ENCODE measurements around the gene MRPS27.

DNA sequence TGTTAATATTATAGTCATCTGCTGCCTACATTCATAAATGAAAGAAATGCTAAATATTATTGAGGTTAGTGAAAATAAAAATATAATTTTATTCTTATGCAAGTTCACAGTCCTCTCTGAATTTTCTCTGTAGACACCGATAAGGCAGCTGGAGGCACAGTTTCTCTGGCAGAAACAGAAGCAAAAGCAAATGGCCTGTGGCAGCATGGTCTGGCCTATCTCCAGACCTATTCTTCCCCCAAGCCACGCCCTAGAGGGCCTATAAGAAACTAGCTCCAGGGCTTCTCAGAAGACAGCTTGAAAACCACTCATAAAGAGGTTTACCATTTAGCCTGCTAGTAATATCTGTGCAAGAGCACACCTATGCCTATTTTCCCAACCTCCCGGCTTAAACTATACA is 28.4 kb downstream of the MRPS27 start:
- TF ChIP-seq, protein P1, sequence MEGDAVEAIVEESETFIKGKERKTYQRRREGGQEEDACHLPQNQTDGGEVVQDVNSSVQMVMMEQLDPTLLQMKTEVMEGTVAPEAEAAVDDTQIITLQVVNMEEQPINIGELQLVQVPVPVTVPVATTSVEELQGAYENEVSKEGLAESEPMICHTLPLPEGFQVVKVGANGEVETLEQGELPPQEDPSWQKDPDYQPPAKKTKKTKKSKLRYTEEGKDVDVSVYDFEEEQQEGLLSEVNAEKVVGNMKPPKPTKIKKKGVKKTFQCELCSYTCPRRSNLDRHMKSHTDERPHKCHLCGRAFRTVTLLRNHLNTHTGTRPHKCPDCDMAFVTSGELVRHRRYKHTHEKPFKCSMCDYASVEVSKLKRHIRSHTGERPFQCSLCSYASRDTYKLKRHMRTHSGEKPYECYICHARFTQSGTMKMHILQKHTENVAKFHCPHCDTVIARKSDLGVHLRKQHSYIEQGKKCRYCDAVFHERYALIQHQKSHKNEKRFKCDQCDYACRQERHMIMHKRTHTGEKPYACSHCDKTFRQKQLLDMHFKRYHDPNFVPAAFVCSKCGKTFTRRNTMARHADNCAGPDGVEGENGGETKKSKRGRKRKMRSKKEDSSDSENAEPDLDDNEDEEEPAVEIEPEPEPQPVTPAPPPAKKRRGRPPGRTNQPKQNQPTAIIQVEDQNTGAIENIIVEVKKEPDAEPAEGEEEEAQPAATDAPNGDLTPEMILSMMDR (conservative IDR thresholded peaks at IDR 0.05; ENCODE audit: low read depth, low read length) = no peak
- TF ChIP-seq MAZ (IDR thresholded peaks at IDR 0.05; ENCODE audit: borderline replicate concordance, low read depth, low read length) (no peak), RFX5 (IDR thresholded peaks at IDR 0.05; ENCODE audit: low read depth, low read length) (no peak), MXI1 (IDR thresholded peaks at IDR 0.05; ENCODE audit: borderline replicate concordance, low read depth, low read length) (no peak), POLR2A (IDR thresholded peaks at IDR 0.05; ENCODE audit: low read depth, low read length) (no peak), RAD21 (IDR thresholded peaks at IDR 0.05; ENCODE audit: low read length) (no peak), SMC3 (IDR thresholded peaks at IDR 0.05; ENCODE audit: low read depth, low read length) (no peak), CEBPB (IDR thresholded peaks at IDR 0.05; ENCODE audit: low read depth, low read length) (no peak), NFE2L2 (IDR thresholded peaks at IDR 0.05; ENCODE audit: low read depth, low read length) (no peak), CHD1 (IDR thresholded peaks at IDR 0.05; ENCODE audit: low read depth, low read length) (no peak), BHLHE40 (IDR thresholded peaks at IDR 0.05; ENCODE audit: low read depth, low read length) (no peak)
- TF ChIP-seq, protein P2, sequence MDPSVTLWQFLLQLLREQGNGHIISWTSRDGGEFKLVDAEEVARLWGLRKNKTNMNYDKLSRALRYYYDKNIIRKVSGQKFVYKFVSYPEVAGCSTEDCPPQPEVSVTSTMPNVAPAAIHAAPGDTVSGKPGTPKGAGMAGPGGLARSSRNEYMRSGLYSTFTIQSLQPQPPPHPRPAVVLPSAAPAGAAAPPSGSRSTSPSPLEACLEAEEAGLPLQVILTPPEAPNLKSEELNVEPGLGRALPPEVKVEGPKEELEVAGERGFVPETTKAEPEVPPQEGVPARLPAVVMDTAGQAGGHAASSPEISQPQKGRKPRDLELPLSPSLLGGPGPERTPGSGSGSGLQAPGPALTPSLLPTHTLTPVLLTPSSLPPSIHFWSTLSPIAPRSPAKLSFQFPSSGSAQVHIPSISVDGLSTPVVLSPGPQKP (IDR thresholded peaks at IDR 0.05; ENCODE audit: borderline replicate concordance, low read depth, low read length) = no peak
- TF ChIP-seq, protein P3, sequence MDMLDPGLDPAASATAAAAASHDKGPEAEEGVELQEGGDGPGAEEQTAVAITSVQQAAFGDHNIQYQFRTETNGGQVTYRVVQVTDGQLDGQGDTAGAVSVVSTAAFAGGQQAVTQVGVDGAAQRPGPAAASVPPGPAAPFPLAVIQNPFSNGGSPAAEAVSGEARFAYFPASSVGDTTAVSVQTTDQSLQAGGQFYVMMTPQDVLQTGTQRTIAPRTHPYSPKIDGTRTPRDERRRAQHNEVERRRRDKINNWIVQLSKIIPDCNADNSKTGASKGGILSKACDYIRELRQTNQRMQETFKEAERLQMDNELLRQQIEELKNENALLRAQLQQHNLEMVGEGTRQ (IDR thresholded peaks at IDR 0.05; ENCODE audit: low read depth, low read length) = no peak
